Measurements from ENCODE around the gene P2RY8.
"Not testable (repeated sequence)": the region's sequence is repeated elsewhere in the genome, so short reads cannot be mapped to it uniquely, and the experiment has no call there.

P2RY8 gene

GRCh38 chrX:1537031-1537715 is at the start of gene P2RY8:
Gene P2RY8, minus strand, starts transcription at chrX:1537185. Its CDS starts 70,627 bp downstream, at chrX:1466558.
- DNase-seq: peak; percentile 60

GRCh38 chrX:1584237-1585011 is 47.4 kb upstream of the P2RY8 start:
- DNase-seq: no peak

GRCh38 chrX:1582686-1583437 is 45.9 kb upstream of the P2RY8 start:
- no peak for DNase-seq

GRCh38 chrX:1581132-1581531 is 44.1 kb upstream of the P2RY8 start:
- DNase-seq: peak; percentile 42

- DNase-seq: no peak
These were observed 41.7 kb upstream of the P2RY8 start for GRCh38 chrX:1578511-1579173.

GRCh38 chrX:1577845-1578244 is 40.9 kb upstream of the P2RY8 start:
- DNase-seq: no peak

- DNase-seq: no peak
These were observed 39.4 kb upstream of the P2RY8 start for GRCh38 chrX:1576201-1576992.

GRCh38 chrX:1574181-1574580 is 37.2 kb upstream of the P2RY8 start:
- DNase-seq: not testable (repeated sequence)

GRCh38 chrX:1564750-1565683 is 28.0 kb upstream of the P2RY8 start:
- no peak for DNase-seq

- DNase-seq: not testable (repeated sequence)
These were observed 27.1 kb upstream of the P2RY8 start for GRCh38 chrX:1564077-1564476.

GRCh38 chrX:1561164-1561563 is 24.2 kb upstream of the P2RY8 start:
- no peak for DNase-seq

- DNase-seq: no peak
These were observed 21.9 kb upstream of the P2RY8 start for GRCh38 chrX:1558761-1559468.

GRCh38 chrX:1557442-1557841 is 20.5 kb upstream of the P2RY8 start:
- not testable (repeated sequence) for DNase-seq

GRCh38 chrX:1555370-1555769 is 18.4 kb upstream of the P2RY8 start:
- DNase-seq: no peak

- peak; percentile 30 for DNase-seq
These were observed 17.7 kb upstream of the P2RY8 start for GRCh38 chrX:1554469-1555210.

GRCh38 chrX:1551959-1552546 is 15.1 kb upstream of the P2RY8 start:
- DNase-seq: no peak

- no peak for DNase-seq
These were observed 9.8 kb upstream of the P2RY8 start for GRCh38 chrX:1546691-1547251.

- no peak for DNase-seq
These were observed 8.9 kb upstream of the P2RY8 start for GRCh38 chrX:1545776-1546408.

All from activated CD4-positive, alpha-beta T cell treated with anti-CD3 and anti-CD28 coated beads for 1 hour (primary cell).